ENCODE results near the gene TEAD4.

The TEAD4 gene

DNA sequence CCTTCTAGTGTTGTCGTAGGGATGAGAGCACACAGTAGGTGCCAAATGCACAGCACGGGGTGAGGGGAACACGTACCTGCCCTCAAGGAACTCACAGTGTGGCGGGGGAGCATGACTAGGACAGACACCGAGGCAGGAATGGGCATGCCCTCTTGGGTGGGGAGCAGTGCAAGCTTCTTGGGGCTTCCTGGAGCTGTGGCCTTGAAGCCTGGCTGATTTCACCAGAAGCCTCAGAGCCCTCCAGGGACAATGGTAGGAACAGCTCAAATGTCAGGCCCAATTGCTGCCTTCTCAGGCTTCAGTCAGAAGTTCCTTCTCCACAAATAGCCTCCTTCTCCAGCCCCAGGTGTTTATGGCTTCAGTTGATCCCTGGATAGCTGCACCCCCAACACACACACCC, 43.4 kb downstream of the TEAD4 start:
- H3K9me3 Mint-ChIP-seq: no peaks in the 10 kb centered on the region
- no peak for ATAC-seq
- H3K27ac Mint-ChIP-seq: no peak overlapping the region

DNA sequence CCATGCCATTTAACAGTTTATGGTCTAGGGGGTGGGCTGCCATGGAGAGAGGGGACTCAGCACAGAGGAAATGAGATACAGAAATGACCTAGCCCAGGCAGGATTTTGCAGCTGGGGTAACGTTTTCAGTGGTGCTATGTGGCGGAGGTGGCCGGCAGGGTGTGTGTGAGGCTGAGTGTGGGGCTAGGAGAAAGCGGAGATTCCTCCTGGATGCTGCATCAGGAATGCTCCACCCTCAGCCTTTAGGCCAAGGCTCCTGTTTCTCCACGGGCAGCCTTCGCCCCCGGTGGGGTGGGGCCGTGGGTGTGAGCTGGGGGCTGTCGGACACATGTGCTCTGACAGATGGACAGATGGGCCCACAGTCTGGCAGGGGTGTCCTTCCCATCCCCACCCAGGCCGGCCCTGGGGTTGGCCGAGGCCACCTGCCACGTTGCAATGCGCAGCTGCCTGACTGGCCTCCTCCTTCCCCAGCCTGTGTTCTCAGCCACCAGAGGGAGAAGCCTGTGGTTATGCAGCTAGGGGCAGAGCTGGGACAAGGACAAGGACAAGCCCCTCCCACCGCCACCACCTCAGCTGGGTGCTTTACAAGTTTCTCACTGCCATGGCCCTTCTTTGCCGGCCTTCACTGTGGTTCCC, 44.3 kb downstream of the TEAD4 start:
- ATAC-seq: no peak

More for the DNA sequence above, 43.4 kb downstream of the TEAD4 start:
- no peaks in the 10 kb centered on the region for H3K4me1 Mint-ChIP-seq
- DNase-seq: no peak
- no peaks in the 10 kb centered on the region for H3K27me3 Mint-ChIP-seq
- no peak overlapping the region for H3K4me3 Mint-ChIP-seq
- H3K36me3 Mint-ChIP-seq (ENCODE audit: low read depth): no peaks in the 10 kb centered on the region

DNA sequence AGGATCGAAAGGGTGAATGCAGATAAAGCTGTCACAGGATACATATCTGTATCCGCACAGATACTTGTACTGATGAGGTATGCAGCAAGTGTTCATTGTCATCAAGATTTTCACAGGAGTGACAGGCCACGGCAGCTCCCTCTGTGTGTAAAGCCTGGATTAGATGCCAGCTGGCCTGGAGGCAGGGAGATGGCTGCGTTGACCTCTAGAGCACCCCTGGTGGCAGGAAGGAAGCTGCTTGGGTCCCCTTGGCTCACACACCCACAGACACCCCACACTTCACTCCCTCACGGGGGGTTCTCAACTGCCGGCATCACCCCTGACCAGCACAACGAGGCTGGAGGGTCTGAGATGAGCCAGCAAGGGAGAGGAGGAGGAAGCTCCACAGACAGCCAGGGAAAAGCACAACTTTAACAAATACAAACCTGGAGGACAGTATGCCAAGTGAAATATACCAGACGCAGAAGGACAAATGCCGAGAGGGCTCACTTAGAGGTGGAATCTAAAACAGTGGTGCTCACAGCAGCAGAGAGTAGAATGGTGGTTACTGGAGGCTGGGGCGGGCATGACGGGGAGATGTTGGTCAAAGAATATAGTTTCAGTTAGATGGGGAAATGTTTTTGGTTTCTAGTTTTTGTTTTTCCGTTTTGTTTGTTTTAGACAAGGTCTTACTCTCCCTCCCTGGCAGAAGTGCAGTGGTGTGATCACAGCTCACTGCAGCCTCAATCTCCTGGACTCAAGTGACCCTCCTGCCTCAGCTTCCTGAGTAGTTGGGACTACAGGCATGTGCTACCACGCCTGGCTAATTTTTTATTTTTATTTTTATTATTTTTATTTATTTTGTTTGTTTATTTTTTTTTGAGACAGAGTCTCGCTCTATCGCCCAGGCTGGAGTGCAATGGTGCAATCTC, 45.7 kb downstream of the TEAD4 start:
- H3K27me3 Mint-ChIP-seq: no peaks in the 10 kb centered on the region
- no peak for ATAC-seq
- H3K4me3 Mint-ChIP-seq: no peak overlapping the region
- H3K36me3 Mint-ChIP-seq (ENCODE audit: low read depth): no peaks in the 10 kb centered on the region
- no peaks in the 10 kb centered on the region for H3K4me1 Mint-ChIP-seq
- no peaks in the 10 kb centered on the region for H3K9me3 Mint-ChIP-seq
- no peak for DNase-seq
- H3K27ac Mint-ChIP-seq: no peak overlapping the region

More for the DNA sequence above, 44.3 kb downstream of the TEAD4 start:
- Mint-ChIP-seq H3K36me3 (ENCODE audit: low read depth) (no peaks in the 10 kb centered on the region), H3K27ac (no peak overlapping the region), H3K4me3 (no peak overlapping the region), H3K27me3 (no peaks in the 10 kb centered on the region), H3K9me3 (no peaks in the 10 kb centered on the region), H3K4me1 (no peaks in the 10 kb centered on the region)
- DNase-seq: no peak

DNA sequence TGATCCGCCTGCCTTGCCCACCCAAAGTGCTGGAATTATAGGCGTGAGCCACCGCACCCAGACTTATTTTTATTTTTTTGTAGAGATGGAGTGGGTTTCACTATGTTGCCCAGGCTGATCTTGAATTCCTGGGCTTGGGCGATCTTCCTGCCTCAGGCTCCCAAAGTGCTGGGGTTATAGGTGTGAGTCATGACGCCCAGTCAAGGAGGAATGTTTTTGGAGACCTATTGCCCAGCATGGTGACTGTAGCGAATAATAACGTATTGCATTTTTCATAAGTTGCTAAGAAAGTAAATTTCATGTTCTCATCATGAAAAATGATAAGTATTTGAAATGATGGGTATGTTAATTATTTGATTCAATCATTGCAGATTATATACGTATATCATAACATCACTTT, 46.5 kb downstream of the TEAD4 start:
- Mint-ChIP-seq H3K36me3 (ENCODE audit: low read depth) (no peaks in the 10 kb centered on the region), H3K27me3 (no peaks in the 10 kb centered on the region), H3K9me3 (no peaks in the 10 kb centered on the region), H3K4me3 (no peak overlapping the region), H3K27ac (no peak overlapping the region), H3K4me1 (no peaks in the 10 kb centered on the region)
- ATAC-seq (no peak), DNase-seq (no peak)

DNA sequence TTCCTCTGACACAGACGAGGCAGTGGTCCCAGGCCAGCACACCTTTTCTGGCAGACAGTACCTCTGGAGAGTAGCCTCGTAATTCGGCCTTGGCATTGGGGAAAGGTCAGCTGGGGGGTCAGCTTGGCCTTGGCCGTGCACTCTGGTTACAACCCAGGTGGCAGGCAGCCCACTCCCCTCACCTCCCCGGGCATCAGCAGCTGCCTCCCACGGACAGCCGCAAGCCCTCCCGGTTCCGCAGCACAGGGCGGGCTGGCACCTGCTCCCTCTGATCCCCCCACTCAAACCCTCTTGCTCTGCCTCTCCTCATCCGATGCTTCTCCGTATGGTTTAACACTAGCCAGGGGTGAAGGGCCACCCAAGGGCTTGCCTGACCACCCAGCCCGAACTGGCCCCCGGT, 50.6 kb downstream of the TEAD4 start:
- H3K9me3 Mint-ChIP-seq: no peaks in the 10 kb centered on the region
- no peaks in the 10 kb centered on the region for H3K27me3 Mint-ChIP-seq
- no peak overlapping the region for H3K4me3 Mint-ChIP-seq
- no peaks in the 10 kb centered on the region for H3K4me1 Mint-ChIP-seq
- DNase-seq (no peak), ATAC-seq (no peak)
- no peaks in the 10 kb centered on the region for H3K36me3 Mint-ChIP-seq (ENCODE audit: low read depth)
- H3K27ac Mint-ChIP-seq: no peak overlapping the region

DNA sequence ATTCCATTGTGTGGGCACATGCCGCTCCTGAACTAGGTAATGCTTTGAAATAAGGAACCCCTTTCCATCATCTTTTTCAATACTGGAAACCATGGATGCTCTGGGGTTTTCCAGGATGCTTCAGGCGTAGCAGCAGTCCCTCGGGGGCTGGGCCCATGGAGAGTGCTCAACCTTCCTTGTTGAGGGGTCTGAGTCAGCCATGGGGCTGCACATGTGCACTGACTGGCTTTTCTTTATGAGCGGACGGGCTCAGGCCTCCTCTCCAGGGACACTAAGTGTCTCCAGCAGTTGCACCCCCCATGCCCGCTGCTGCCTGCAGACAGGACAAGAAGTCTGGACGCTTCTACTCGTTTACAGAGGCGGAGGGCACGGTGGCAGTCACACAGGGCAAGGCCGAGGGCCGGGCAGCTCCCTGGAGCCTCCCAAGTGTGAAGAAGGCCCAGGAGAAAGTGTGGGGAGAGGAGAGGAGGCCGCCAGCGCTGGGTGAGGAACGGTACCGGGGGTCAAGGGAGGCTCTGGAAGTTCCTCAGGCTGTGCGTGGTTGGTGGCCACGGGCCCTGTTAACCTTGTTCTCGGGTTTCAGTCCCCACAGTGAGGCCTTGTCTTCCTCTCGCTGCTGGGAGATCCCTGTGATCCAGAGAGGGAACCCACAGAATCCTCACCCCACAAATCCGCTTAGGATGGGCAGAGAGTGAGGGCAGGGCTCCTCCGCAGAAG, 51.2 kb downstream of the TEAD4 start:
- Mint-ChIP-seq H3K4me1 (no peaks in the 10 kb centered on the region), H3K4me3 (no peak overlapping the region), H3K27ac (no peak overlapping the region), H3K9me3 (no peaks in the 10 kb centered on the region), H3K27me3 (peaks cover under 1% of the 10 kb centered on the region), H3K36me3 (ENCODE audit: low read depth) (no peaks in the 10 kb centered on the region)
- ATAC-seq (no peak), DNase-seq (no peak)

DNA sequence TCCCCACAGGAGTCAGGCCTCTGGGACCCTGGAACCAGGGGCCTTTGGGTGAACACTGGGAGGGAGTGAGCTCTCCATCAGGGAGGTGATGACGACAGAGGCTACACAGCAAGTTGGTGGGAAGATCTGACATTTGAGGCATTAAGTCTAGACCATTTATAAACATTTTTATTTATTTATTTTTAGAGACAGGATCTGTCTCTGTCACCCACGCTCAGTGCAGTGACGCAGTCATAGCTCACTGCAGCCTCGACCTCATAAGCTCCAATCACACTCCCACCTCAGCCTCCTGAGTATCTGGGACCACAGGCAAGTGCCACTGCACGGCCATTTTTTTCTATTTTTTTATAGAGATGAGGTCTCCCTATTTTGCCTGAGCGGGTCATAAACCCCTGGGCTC, 53.6 kb downstream of the TEAD4 start:
- Mint-ChIP-seq H3K4me3 (no peak overlapping the region), H3K27ac (no peak overlapping the region), H3K9me3 (no peaks in the 10 kb centered on the region), H3K36me3 (ENCODE audit: low read depth) (no peaks in the 10 kb centered on the region), H3K27me3 (peaks cover 3% of the 10 kb centered on the region), H3K4me1 (no peaks in the 10 kb centered on the region)
- DNase-seq (no peak), ATAC-seq (no peak)

DNA sequence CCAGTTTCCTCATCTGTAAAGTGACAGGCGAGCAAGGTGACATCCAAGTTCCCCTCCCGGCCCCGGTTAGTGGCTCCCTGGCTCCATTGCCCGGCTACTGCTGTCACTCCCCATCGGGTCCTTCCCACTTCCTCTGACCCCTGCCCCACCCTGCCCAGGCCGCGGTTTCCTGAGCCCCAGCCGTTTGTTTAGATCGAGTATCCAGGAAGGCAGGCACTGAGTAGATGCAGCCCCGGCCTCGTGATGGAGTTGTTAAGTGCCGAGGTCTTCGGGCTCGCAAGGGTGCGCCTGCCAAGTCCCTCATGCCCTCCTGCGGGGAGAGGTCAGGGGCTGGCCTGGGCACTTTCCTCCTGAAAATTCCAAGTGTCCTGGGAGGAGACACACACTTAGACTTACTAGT, 55.4 kb downstream of the TEAD4 start:
- Mint-ChIP-seq H3K27ac (no peak overlapping the region), H3K27me3 (peaks cover 3% of the 10 kb centered on the region), H3K4me3 (no peak overlapping the region), H3K9me3 (no peaks in the 10 kb centered on the region), H3K4me1 (no peaks in the 10 kb centered on the region), H3K36me3 (ENCODE audit: low read depth) (no peaks in the 10 kb centered on the region)
- DNase-seq (no peak), ATAC-seq (no peak)

DNA sequence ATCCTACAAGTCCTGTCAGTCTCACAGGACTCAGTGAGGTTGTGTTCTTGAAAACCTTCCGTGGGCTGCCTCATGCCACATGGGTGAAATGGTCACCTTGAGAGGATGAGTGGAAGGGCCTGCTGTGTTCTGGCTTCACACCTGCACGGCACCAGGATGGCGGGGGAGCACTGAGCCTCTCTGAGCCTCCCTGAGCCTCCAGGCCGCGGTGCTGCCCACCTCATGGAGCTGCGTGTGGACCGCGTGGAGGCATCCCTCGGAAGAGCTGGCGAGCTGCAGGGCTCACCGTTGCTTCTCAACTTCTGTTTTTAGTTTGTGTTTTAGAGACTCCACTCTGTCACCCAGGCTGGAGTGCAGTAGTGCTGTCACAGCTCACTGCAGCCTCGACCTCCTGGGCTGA, 56.2 kb downstream of the TEAD4 start:
- DNase-seq (no peak), ATAC-seq (no peak)
- H3K36me3 Mint-ChIP-seq (ENCODE audit: low read depth): no peaks in the 10 kb centered on the region
- H3K4me1 Mint-ChIP-seq: no peaks in the 10 kb centered on the region
- H3K27ac Mint-ChIP-seq: no peak overlapping the region
- no peaks in the 10 kb centered on the region for H3K9me3 Mint-ChIP-seq
- H3K27me3 Mint-ChIP-seq: peaks cover 3% of the 10 kb centered on the region
- no peak overlapping the region for H3K4me3 Mint-ChIP-seq

DNA sequence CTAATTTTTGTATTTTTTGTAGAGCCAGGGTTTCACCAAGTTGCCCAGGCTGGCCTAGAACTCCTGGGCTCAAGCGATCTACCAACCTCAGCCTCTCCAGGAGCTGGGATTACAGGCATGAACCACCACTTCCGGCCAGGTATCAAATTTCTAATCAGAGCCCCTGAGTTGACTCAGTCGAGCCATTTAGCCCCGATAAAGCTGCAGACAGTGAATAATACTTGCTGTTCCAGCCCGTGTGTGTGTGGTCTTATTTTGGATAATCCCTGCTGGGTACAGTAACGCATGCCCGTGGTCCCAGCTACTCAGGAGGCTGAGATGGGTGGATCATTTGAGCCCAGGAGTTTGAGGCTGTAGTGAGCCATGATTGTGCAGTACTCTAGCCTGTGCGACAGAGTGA, 57.0 kb downstream of the TEAD4 start:
- no peak for DNase-seq
- Mint-ChIP-seq H3K4me1 (no peaks in the 10 kb centered on the region), H3K27ac (no peak overlapping the region), H3K27me3 (peaks cover 3% of the 10 kb centered on the region), H3K9me3 (no peaks in the 10 kb centered on the region), H3K4me3 (no peak overlapping the region), H3K36me3 (ENCODE audit: low read depth) (no peaks in the 10 kb centered on the region)
- ATAC-seq: no peak

DNA sequence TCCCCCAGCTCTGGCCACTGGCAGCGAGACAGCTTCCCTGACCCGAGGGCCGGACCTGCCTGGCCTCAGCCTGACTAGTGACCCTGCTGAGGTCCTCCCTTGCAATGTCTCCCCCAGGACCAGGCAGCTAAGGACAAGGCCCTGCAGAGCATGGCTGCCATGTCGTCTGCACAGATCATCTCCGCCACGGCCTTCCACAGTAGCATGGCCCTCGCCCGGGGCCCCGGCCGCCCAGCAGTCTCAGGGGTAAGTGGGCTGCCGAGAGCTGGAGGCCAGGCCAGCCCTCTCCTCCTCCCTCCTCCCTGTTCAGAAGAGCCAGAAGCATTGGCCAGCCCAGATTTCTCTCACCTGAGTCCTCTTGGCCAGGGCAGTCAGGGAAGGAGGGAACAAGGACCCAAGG, 58.1 kb downstream of the TEAD4 start:
- H3K27me3 Mint-ChIP-seq: peaks cover 3% of the 10 kb centered on the region
- ATAC-seq (no peak), DNase-seq (no peak)
- no peak overlapping the region for H3K27ac Mint-ChIP-seq
- H3K36me3 Mint-ChIP-seq (ENCODE audit: low read depth): no peaks in the 10 kb centered on the region
- no peak overlapping the region for H3K4me3 Mint-ChIP-seq
- no peaks in the 10 kb centered on the region for H3K9me3 Mint-ChIP-seq
- H3K4me1 Mint-ChIP-seq: no peaks in the 10 kb centered on the region

DNA sequence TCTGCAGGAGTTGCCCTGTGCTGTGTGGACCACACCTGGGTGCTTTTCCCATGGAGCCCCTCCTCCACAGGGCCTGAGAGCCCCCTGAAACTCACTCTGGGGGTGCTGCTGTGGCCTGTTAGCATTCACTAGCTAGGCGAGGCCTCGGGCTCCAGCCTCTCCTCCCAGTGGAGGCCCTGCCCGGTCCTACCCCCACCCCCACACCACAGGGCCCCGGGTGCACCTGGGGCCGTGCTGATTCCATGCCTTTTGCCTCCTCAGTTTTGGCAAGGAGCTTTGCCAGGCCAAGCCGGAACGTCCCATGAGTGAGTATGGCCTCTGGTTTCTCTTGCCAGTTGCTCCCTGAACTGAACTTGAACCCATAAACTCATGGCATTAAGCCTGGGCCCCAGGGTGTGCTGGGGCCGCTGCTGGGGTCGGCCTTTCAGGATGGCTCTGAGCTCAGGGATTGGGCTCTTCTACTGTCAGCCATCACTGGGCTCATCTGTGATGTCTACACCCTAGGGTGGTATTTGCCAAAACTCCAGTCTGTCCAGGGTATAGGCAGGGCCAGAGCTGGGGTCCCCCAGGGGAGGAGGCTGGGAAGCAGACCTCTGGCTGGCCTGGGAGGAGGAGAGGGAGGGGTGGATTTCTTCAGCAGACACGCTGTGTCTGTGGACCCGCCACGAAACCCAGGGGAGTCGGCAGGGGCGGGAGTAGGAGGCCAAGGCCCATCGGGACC, 59.2 kb downstream of the TEAD4 start:
- Mint-ChIP-seq H3K27me3 (peaks cover 3% of the 10 kb centered on the region), H3K27ac (no peak overlapping the region), H3K36me3 (ENCODE audit: low read depth) (no peaks in the 10 kb centered on the region), H3K4me3 (no peak overlapping the region), H3K9me3 (no peaks in the 10 kb centered on the region), H3K4me1 (no peaks in the 10 kb centered on the region)
- ATAC-seq (no peak), DNase-seq (no peak)

DNA sequence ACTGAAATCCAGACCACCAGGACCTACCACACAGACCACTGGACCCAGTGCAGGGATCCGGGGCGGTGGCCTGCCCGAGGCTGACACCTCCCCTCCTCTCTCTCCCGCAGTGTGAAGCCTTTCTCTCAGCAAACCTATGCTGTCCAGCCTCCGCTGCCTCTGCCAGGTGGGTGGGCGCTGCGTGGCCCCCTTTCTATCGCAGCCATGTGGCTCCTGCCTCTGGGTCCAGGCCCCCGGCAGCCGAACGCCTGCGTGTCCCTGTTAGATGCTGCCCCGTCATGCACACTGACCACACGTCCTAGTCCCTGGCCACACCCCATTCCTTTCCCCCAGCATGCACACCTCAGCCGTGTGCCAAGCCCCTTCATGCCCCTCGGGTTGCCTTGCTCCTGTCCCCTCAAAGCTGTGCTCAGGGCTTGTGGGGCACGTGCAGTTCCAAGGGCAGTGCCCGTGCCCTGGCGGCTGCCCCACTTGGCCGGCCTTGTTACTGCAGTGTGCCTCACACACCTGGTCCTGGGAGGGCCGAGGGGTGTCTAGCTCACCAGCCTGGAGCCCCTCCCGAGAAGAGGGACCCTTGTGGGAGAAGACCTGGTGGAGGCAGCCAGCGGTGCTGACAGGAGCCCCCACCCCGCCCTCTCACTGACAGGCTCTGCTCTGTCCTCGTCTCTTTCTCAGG, 59.9 kb downstream of the TEAD4 start:
- no peaks in the 10 kb centered on the region for H3K9me3 Mint-ChIP-seq
- no peaks in the 10 kb centered on the region for H3K36me3 Mint-ChIP-seq (ENCODE audit: low read depth)
- peaks cover 3% of the 10 kb centered on the region for H3K27me3 Mint-ChIP-seq
- no peaks in the 10 kb centered on the region for H3K4me1 Mint-ChIP-seq
- H3K4me3 Mint-ChIP-seq: no peak overlapping the region
- no peak for ATAC-seq
- H3K27ac Mint-ChIP-seq: no peak overlapping the region
- DNase-seq: no peak

DNA sequence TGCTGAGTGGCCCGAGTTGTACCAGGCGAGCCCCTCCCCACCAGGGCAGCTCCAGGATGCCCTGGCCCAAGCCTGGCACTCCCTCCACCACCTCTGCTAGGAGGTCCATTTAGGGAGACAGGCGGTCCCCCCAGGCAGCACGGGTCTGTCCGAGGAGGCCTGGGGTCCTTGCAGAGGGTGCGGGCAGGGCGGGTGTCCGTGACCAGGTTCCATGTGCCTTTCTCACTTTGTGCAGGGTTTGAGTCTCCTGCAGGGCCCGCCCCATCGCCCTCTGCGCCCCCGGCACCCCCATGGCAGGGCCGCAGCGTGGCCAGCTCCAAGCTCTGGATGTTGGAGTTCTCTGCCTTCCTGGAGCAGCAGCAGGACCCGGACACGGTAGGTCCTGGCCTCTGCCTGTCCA, 61.2 kb downstream of the TEAD4 start:
- H3K4me3 Mint-ChIP-seq: no peak overlapping the region
- H3K9me3 Mint-ChIP-seq: no peaks in the 10 kb centered on the region
- H3K4me1 Mint-ChIP-seq: no peaks in the 10 kb centered on the region
- no peak overlapping the region for H3K27ac Mint-ChIP-seq
- peaks cover 2% of the 10 kb centered on the region for H3K27me3 Mint-ChIP-seq
- DNase-seq (no peak), ATAC-seq (no peak)
- no peaks in the 10 kb centered on the region for H3K36me3 Mint-ChIP-seq (ENCODE audit: low read depth)
